ENCODE measurements around the gene DCP1B. TPM values are rescaled to one million over a fixed set of nuclear protein-coding genes. Genes with fewer than 3 reads are reported as not detected.
A peak's percentile ranks its signal among the peaks of the same experiment; 100 is the strongest.

The DCP1B gene
- total RNA-seq, 1 experiment from 2014 or later, result 10.9 TPM

- no peak for DNase-seq (ENCODE audit: low read depth, low spot score)
Observed at GRCh38 chr12:1917172-1918070, 86.8 kb downstream of the DCP1B start.

GRCh38 chr12:1916371-1917171, 87.7 kb downstream of the DCP1B start:
- in situ Hi-C loops (cut with HindIII; ENCODE audit: low pct_unique_long_range_greater_than_20kb, low sequenced_read_pairs), result no loop called here
- no peak for DNase-seq (ENCODE audit: low read depth, low spot score)

More at GRCh38 chr12:1917172-1918070, 86.8 kb downstream of the DCP1B start:
- in situ Hi-C loops (cut with HindIII; ENCODE audit: low pct_unique_long_range_greater_than_20kb, low sequenced_read_pairs), result no loop called here

GRCh38 chr12:1915082-1915968, 88.9 kb downstream of the DCP1B start:
- in situ Hi-C loops (cut with HindIII; ENCODE audit: low pct_unique_long_range_greater_than_20kb, low sequenced_read_pairs), result no loop called here
- no peak for DNase-seq (ENCODE audit: low read depth, low spot score)

- no peak for DNase-seq (ENCODE audit: low read depth, low spot score)
Observed at GRCh38 chr12:1914114-1914911, 89.9 kb downstream of the DCP1B start.

GRCh38 chr12:1913377-1914113, 90.7 kb downstream of the DCP1B start:
- in situ Hi-C loops (cut with HindIII; ENCODE audit: low pct_unique_long_range_greater_than_20kb, low sequenced_read_pairs), result no loop called here
- DNase-seq (ENCODE audit: low read depth, low spot score), result no peak

More at GRCh38 chr12:1914114-1914911, 89.9 kb downstream of the DCP1B start:
- in situ Hi-C loops (cut with HindIII; ENCODE audit: low pct_unique_long_range_greater_than_20kb, low sequenced_read_pairs), result no loop called here

- no peak for DNase-seq (ENCODE audit: low read depth, low spot score)
- in situ Hi-C loops (cut with HindIII; ENCODE audit: low pct_unique_long_range_greater_than_20kb, low sequenced_read_pairs), result no loop called here
Observed at GRCh38 chr12:1912580-1913376, 91.5 kb downstream of the DCP1B start.

GRCh38 chr12:1911598-1912575, 92.4 kb downstream of the DCP1B start:
- in situ Hi-C loops (cut with HindIII; ENCODE audit: low pct_unique_long_range_greater_than_20kb, low sequenced_read_pairs), result no loop called here
- DNase-seq (ENCODE audit: low read depth, low spot score), result no peak

GRCh38 chr12:1910468-1910867, 93.8 kb downstream of the DCP1B start:
- no peak for DNase-seq (ENCODE audit: low read depth, low spot score)
- in situ Hi-C loops (cut with HindIII; ENCODE audit: low pct_unique_long_range_greater_than_20kb, low sequenced_read_pairs), result no loop called here

GRCh38 chr12:1908758-1909157, 95.5 kb downstream of the DCP1B start:
- no peak for DNase-seq (ENCODE audit: low read depth, low spot score)
- in situ Hi-C loops (cut with HindIII; ENCODE audit: low pct_unique_long_range_greater_than_20kb, low sequenced_read_pairs), result no loop called here

- in situ Hi-C loops (cut with HindIII; ENCODE audit: low pct_unique_long_range_greater_than_20kb, low sequenced_read_pairs), result no loop called here
- DNase-seq (ENCODE audit: low read depth, low spot score), result peak; percentile 50
Observed at GRCh38 chr12:1907652-1908611, 96.3 kb downstream of the DCP1B start.

GRCh38 chr12:1906579-1906978, 97.7 kb downstream of the DCP1B start:
- peak; percentile 16 for DNase-seq (ENCODE audit: low read depth, low spot score)
- in situ Hi-C loops (cut with HindIII; ENCODE audit: low pct_unique_long_range_greater_than_20kb, low sequenced_read_pairs), result no loop called here

GRCh38 chr12:1904875-1905274, 99.4 kb downstream of the DCP1B start:
- in situ Hi-C loops (cut with HindIII; ENCODE audit: low pct_unique_long_range_greater_than_20kb, low sequenced_read_pairs), result no loop called here
- DNase-seq (ENCODE audit: low read depth, low spot score), result no peak

GRCh38 chr12:1896964-1897363, 107.3 kb downstream of the DCP1B start:
- in situ Hi-C loops (cut with HindIII; ENCODE audit: low pct_unique_long_range_greater_than_20kb, low sequenced_read_pairs), result no loop called here

More at GRCh38 chr12:1896964-1897363, 107.3 kb downstream of the DCP1B start:
- no peak for DNase-seq (ENCODE audit: low read depth, low spot score)
